Measurements from ENCODE around the gene PHOX2B.

GRCh38 chr4:41748571-41749475 lies at the start of gene PHOX2B:
- TF ChIP-seq, protein P1, sequence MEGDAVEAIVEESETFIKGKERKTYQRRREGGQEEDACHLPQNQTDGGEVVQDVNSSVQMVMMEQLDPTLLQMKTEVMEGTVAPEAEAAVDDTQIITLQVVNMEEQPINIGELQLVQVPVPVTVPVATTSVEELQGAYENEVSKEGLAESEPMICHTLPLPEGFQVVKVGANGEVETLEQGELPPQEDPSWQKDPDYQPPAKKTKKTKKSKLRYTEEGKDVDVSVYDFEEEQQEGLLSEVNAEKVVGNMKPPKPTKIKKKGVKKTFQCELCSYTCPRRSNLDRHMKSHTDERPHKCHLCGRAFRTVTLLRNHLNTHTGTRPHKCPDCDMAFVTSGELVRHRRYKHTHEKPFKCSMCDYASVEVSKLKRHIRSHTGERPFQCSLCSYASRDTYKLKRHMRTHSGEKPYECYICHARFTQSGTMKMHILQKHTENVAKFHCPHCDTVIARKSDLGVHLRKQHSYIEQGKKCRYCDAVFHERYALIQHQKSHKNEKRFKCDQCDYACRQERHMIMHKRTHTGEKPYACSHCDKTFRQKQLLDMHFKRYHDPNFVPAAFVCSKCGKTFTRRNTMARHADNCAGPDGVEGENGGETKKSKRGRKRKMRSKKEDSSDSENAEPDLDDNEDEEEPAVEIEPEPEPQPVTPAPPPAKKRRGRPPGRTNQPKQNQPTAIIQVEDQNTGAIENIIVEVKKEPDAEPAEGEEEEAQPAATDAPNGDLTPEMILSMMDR (conservative IDR thresholded peaks at IDR 0.05; ENCODE audit: low read depth, low read length), result no peak
- TF ChIP-seq EZH2 (IDR thresholded peaks at IDR 0.05; ENCODE audit: low read length, unreplicated experiment) (no peak), EZH2phosphoT487 (IDR thresholded peaks at IDR 0.05; ENCODE audit: borderline replicate concordance, low read length) (no peak)
